GM18858 (cell line): ENCODE measurements around the gene NDUFA12.

Source experiments
- ATAC-seq: cut with Tn5 transposase; IDR thresholded peaks from one replicate; pipeline ENCODE4 v1.9.1; 2021; ENCODE audit not compliant: unreplicated experiment

Gene NDUFA12

DNA sequence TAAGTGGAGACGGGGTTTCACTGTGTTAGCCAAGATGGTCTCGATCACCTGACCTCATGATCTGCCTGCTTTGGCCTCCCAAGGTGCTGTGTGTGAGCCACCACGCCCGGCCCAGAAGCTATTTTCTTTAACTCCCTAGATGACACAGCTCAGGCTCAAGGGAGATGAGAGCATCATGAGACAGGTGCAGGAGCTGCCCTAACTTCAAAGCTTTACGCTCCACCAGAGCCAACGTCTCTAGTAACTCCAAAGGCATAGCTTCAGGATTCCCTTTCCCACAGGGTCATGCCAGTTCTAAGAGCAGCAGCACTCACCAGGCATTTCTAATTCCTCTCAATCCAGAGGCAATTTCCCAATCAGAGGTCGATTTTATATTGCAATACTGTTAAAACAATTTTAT is 21.0 kb downstream of the NDUFA12 start:
- ATAC-seq: no peak

GRCh38 chr12:94980577-94980976 is 22.9 kb downstream of the NDUFA12 start:
- no peak for ATAC-seq

GRCh38 chr12:94979941-94980340 is 23.6 kb downstream of the NDUFA12 start:
- no peak for ATAC-seq

DNA sequence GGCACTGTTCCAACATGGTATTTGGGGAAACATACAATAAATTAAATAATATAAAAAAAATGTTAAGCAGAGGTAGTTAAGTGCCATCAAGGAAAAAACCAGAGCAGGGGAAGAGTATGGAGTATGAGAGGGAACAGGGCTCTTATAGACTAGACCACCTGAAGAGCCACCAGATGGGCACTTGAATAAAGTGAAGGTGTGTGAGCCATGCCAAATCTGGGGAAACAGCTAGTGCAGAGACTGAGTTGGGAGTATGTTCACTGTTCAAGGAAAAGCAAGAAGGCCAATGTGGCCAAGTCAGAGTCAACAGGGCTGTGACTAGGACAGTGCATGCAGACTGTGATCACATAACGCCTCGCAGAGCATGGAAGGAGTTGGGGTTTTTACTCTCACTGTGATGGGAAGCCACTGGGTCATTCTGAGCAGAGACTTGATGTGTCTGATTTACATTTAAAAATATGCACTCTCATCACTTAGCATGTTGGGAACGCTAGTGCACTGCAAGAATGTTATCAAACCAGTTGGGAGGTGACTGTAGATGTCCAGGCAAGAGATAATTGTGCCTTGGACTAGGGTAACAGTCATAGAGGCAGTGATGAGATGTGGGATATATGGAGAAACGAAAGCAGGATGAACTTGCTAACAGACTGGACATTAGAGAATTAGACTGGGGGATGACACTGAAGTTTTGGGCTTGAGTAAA is 25.6 kb downstream of the NDUFA12 start:
- ATAC-seq: no peak

GRCh38 chr12:94973221-94973620 is 30.3 kb downstream of the NDUFA12 start:
- no peak for ATAC-seq

- no peak for ATAC-seq
Measured at GRCh38 chr12:94972795-94973194, 30.7 kb downstream of the NDUFA12 start.

GRCh38 chr12:94971923-94972322 is 31.6 kb downstream of the NDUFA12 start:
- no peak for ATAC-seq

GRCh38 chr12:94970560-94970959 is 32.9 kb downstream of the NDUFA12 start:
- no peak for ATAC-seq

DNA sequence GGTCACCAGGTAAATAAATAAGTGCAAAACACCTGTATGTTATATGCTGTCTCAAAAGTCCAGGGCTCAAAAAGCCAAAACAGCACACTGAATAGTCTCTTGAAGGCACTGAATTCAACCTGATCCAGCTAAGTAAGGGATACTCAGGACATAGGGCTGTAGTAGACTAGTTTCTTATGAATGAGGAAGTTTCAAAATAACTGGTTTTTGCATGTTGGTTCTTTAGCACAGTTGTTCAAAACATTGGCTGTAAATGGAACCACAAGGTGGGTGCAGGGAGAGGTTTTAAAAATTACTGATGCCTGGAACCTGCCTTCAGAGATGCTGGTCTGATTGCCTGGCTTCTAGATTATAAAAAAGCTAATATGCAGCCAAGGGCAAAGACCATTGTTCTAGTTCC is 34.1 kb downstream of the NDUFA12 start:
- peak; percentile 71 for ATAC-seq

GRCh38 chr12:94965982-94966630 is 37.4 kb downstream of the NDUFA12 start:
- ATAC-seq: no peak

GRCh38 chr12:94963649-94964048 is 39.8 kb downstream of the NDUFA12 start:
- ATAC-seq: no peak

DNA sequence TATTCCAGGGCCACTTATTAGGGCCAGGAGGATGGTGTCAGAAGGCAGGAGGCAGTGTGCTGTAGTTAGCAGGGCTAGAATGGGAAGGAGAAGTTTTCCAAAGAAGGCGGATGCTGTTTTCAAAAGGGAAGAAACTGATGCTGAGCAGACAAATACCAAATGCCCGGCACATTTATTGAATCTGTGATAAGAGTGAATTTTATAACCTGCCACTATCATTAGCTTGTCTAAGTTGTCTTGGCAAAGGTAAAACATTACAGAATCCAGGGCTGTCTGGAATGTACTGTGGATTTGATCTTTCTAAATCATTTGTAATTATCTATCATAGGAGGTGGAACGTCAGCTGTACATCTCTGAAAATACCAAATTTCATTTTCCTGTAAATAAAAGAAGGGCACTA is 40.8 kb downstream of the NDUFA12 start:
- no peak for ATAC-seq

DNA sequence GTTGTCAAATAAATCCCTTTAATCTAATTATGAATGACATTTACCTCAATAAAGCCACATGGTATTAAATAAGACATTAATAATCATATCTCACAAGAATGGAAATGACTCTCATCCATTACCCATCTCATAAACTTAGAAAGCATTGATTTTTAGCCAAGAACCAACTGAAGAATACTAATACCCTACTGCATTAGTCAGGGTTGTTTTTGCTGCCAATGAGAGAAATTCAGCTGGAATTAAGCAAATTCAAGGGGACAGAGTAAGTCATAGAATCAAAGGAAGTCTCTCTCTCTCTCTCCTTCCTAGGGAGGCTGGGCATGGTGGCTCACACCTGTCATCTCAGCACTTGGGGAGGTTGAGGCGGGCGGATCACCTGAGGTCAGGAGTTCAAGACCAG is 41.6 kb downstream of the NDUFA12 start:
- ATAC-seq: no peak

- no peak for ATAC-seq
Measured at GRCh38 chr12:94961256-94961824, 42.2 kb downstream of the NDUFA12 start.

- no peak for ATAC-seq
Measured at GRCh38 chr12:94957006-94957405, 46.5 kb downstream of the NDUFA12 start.

DNA sequence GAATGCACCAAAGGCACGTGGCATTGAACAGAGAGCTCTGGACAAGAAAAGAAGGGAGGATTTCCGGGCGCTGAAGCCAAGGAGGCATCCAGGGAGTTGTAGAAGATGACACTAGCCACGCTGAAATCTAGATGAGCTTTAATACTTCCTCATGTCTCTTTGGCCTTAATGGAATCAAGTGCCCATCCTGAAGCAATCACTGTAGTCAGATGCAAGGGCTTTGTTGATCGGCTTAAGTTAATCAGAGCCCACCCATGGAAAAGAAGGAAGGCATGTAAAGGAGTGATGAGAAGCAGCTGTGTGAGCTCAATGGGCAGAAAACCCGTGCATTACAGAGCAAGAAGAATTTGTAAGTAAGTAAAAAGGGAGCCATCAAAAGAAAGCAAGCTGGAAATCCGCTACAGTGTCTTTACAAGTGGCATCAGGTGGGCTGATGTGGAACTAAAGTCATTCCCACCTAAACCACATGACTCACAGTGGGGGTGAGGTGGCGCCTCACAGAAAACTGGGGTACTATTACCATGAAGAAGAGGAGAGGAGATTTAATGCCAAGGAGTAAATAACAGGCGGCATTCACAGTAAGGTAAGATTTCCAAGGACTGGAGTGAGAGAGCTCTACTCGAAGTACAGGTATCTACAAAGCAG is 48.4 kb downstream of the NDUFA12 start:
- no peak for ATAC-seq

GRCh38 chr12:94954029-94954685 is 49.3 kb downstream of the NDUFA12 start:
- ATAC-seq: no peak

DNA sequence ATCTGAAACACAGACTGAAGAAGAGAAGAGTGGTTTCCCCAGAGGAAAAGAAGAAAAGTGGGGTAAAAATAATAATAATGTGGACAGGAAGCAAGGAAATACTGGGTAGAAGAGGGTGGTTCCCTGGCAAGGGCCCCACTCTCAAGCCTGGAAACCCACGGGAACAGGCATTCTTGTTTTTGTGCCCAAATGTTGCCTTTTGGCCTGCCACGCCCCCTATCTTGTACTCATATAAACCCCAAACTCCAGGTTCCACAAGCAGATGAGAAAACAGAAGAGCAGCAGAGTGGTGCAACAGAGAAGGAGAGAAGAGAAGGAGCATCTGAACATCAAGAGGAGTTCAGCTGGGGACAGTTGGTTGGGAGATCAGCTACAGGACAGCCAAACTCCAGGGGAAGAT is 51.2 kb downstream of the NDUFA12 start:
- ATAC-seq: no peak

- ATAC-seq: no peak
Measured at GRCh38 chr12:94951071-94951934, 52.2 kb downstream of the NDUFA12 start.

DNA sequence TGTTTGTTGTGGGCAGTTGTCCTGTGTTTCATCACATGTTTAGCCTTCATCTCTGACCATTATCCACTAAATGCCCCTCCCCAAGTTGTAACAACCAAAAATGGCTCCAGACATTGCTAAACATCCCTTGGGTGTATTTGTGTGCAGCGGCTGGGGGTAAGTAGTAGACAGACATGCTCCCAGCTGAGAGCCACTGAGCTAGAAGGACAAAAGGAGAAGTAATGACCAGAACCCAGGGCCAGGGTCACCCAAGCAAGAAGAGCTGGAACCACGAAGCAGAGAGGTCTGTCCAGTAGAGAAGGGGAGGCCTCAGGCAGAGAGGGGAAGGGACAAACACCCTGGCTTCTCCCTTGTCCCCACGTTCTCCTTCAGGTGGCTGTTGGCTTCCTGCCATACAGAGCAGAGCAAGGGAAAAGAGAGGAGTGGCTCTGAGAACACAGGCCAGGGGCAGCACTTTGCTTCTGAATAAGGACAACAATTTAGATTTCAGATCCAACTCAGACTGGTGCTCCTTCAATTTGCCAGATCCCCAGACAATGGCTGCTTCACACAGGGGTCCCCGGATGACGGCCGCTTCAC is 55.2 kb downstream of the NDUFA12 start:
- ATAC-seq: no peak
